ENCODE data around the gene MRPL22.
A peak's percentile ranks its signal among the peaks of the same experiment; 100 is the strongest.
"Not testable (repeated sequence)": the region's sequence is repeated elsewhere in the genome, so short reads cannot be mapped to it uniquely, and the experiment has no call there.

The MRPL22 gene

GRCh38 chr5:154940772-154941620, at the start of gene MRPL22:
Gene MRPL22 (plus strand): TSS chr5:154941073. CDS start chr5:154941111, 38 bp downstream.
- peaks cover 13% of the 10 kb centered on the region for H3K4me1 ChIP-seq
- H3K27me3 ChIP-seq (ENCODE audit: low read depth) = no peaks in the 10 kb centered on the region
- no peaks in the 10 kb centered on the region; the same call in 1 of the 2 replicates for H3K36me3 ChIP-seq (replicated peaks)
- DNase-seq (ENCODE audit: low spot score in 2 of 2) = peak; percentile 86 to 95
- no peaks in the 10 kb centered on the region for H3K9me3 ChIP-seq
- in situ Hi-C loops (cut with MboI; ENCODE audit: low sequenced_read_pairs) = no loop called here
- H3K4me3 ChIP-seq = peak within 1 kb of the TSS; percentile 75

GRCh38 chr5:154892369-154892771, 48.5 kb upstream of the MRPL22 start:
- in situ Hi-C loops (cut with MboI; ENCODE audit: low sequenced_read_pairs) = no loop called here
- H3K4me3 ChIP-seq = no peak overlapping the region
- H3K4me1 ChIP-seq = no peaks in the 10 kb centered on the region
- DNase-seq (ENCODE audit: low spot score in 2 of 2) = no peak
- no peaks in the 10 kb centered on the region for H3K27me3 ChIP-seq (ENCODE audit: low read depth)
- peaks cover 80% of the 10 kb centered on the region for H3K36me3 ChIP-seq (replicated peaks)
- H3K9me3 ChIP-seq = no peaks in the 10 kb centered on the region

GRCh38 chr5:154893381-154893780, 47.5 kb upstream of the MRPL22 start:
- H3K36me3 ChIP-seq (replicated peaks) = peaks cover 78% of the 10 kb centered on the region
- no peak overlapping the region for H3K4me3 ChIP-seq
- DNase-seq (ENCODE audit: low spot score in 2 of 2) = no peak
- H3K9me3 ChIP-seq = no peaks in the 10 kb centered on the region
- H3K4me1 ChIP-seq = no peaks in the 10 kb centered on the region
- in situ Hi-C loops (cut with MboI; ENCODE audit: low sequenced_read_pairs) = no loop called here
- H3K27me3 ChIP-seq (ENCODE audit: low read depth) = no peaks in the 10 kb centered on the region

- peaks cover 83% of the 10 kb centered on the region for H3K36me3 ChIP-seq (replicated peaks)
- no peaks in the 10 kb centered on the region for H3K4me1 ChIP-seq
- in situ Hi-C loops (cut with MboI; ENCODE audit: low sequenced_read_pairs) = no loop called here
Measured at GRCh38 chr5:154895606-154896561, 45.0 kb upstream of the MRPL22 start.

GRCh38 chr5:154896562-154897165, 44.2 kb upstream of the MRPL22 start:
- no peak for DNase-seq (ENCODE audit: low spot score in 2 of 2)
- in situ Hi-C loops (cut with MboI; ENCODE audit: low sequenced_read_pairs) = no loop called here
- peaks cover 82% of the 10 kb centered on the region for H3K36me3 ChIP-seq (replicated peaks)
- no peaks in the 10 kb centered on the region for H3K9me3 ChIP-seq
- no peaks in the 10 kb centered on the region for H3K27me3 ChIP-seq (ENCODE audit: low read depth)
- no peaks in the 10 kb centered on the region for H3K4me1 ChIP-seq
- no peak overlapping the region for H3K4me3 ChIP-seq

More at GRCh38 chr5:154895606-154896561, 45.0 kb upstream of the MRPL22 start:
- no peaks in the 10 kb centered on the region for H3K9me3 ChIP-seq
- no peak overlapping the region for H3K4me3 ChIP-seq
- DNase-seq (ENCODE audit: low spot score in 2 of 2) = no peak
- H3K27me3 ChIP-seq (ENCODE audit: low read depth) = no peaks in the 10 kb centered on the region

GRCh38 chr5:154898210-154898609, 42.7 kb upstream of the MRPL22 start:
- Histone ChIP-seq H3K4me1 (no peaks in the 10 kb centered on the region), H3K9me3 (no peaks in the 10 kb centered on the region), H3K27me3 (ENCODE audit: low read depth) (no peaks in the 10 kb centered on the region), H3K4me3 (no peak overlapping the region), H3K36me3 (replicated peaks) (peaks cover 82% of the 10 kb centered on the region)
- DNase-seq (ENCODE audit: low spot score in 2 of 2) = no peak
- in situ Hi-C loops (cut with MboI; ENCODE audit: low sequenced_read_pairs) = no loop called here

GRCh38 chr5:154899151-154899816, 41.6 kb upstream of the MRPL22 start:
- Histone ChIP-seq H3K36me3 (replicated peaks) (peaks cover 84% of the 10 kb centered on the region), H3K9me3 (no peaks in the 10 kb centered on the region), H3K4me3 (no peak overlapping the region), H3K4me1 (no peaks in the 10 kb centered on the region), H3K27me3 (ENCODE audit: low read depth) (no peaks in the 10 kb centered on the region)
- no peak for DNase-seq (ENCODE audit: low spot score in 2 of 2)
- in situ Hi-C loops (cut with MboI; ENCODE audit: low sequenced_read_pairs) = no loop called here

- H3K4me1 ChIP-seq = no peaks in the 10 kb centered on the region
Measured at GRCh38 chr5:154900066-154900465, 40.8 kb upstream of the MRPL22 start.

GRCh38 chr5:154901276-154901675, 39.6 kb upstream of the MRPL22 start:
- no peak for DNase-seq (ENCODE audit: low spot score in 2 of 2)
- no peak overlapping the region for H3K4me3 ChIP-seq
- no peaks in the 10 kb centered on the region for H3K27me3 ChIP-seq (ENCODE audit: low read depth)
- peaks cover 81% of the 10 kb centered on the region for H3K36me3 ChIP-seq (replicated peaks)
- in situ Hi-C loops (cut with MboI; ENCODE audit: low sequenced_read_pairs) = no loop called here
- H3K4me1 ChIP-seq = no peaks in the 10 kb centered on the region
- no peaks in the 10 kb centered on the region for H3K9me3 ChIP-seq

More at GRCh38 chr5:154900066-154900465, 40.8 kb upstream of the MRPL22 start:
- no peaks in the 10 kb centered on the region for H3K9me3 ChIP-seq
- in situ Hi-C loops (cut with MboI; ENCODE audit: low sequenced_read_pairs) = no loop called here
- no peak overlapping the region for H3K4me3 ChIP-seq
- DNase-seq (ENCODE audit: low spot score in 2 of 2) = no peak
- H3K36me3 ChIP-seq (replicated peaks) = peaks cover 85% of the 10 kb centered on the region
- H3K27me3 ChIP-seq (ENCODE audit: low read depth) = no peaks in the 10 kb centered on the region

- in situ Hi-C loops (cut with MboI; ENCODE audit: low sequenced_read_pairs) = no loop called here
- peaks cover 79% of the 10 kb centered on the region for H3K36me3 ChIP-seq (replicated peaks)
- H3K4me1 ChIP-seq = no peaks in the 10 kb centered on the region
- H3K27me3 ChIP-seq (ENCODE audit: low read depth) = no peaks in the 10 kb centered on the region
- H3K9me3 ChIP-seq = no peaks in the 10 kb centered on the region
- DNase-seq (ENCODE audit: low spot score in 2 of 2) = no peak
- no peak overlapping the region for H3K4me3 ChIP-seq
Measured at GRCh38 chr5:154901913-154902312, 39.0 kb upstream of the MRPL22 start.

GRCh38 chr5:154905601-154906000, 35.3 kb upstream of the MRPL22 start:
- in situ Hi-C loops (cut with MboI; ENCODE audit: low sequenced_read_pairs); DNase-seq (ENCODE audit: low spot score in 2 of 2); H3K9me3 ChIP-seq; H3K27me3 ChIP-seq (ENCODE audit: low read depth); H3K4me1 ChIP-seq; H3K4me3 ChIP-seq: not testable (repeated sequence)
- peaks cover 72% of the 10 kb centered on the region for H3K36me3 ChIP-seq (replicated peaks)

GRCh38 chr5:154916874-154917273, 24.0 kb upstream of the MRPL22 start:
- peaks cover 74% of the 10 kb centered on the region for H3K36me3 ChIP-seq (replicated peaks)
- H3K4me3 ChIP-seq = no peak overlapping the region
- no peak for DNase-seq (ENCODE audit: low spot score in 2 of 2)
- H3K9me3 ChIP-seq = no peaks in the 10 kb centered on the region
- in situ Hi-C loops (cut with MboI; ENCODE audit: low sequenced_read_pairs) = loop anchor here (10.0 kb wide), 1 partner anchor 112 kb away; no protein-coding TSS in a partner anchor
- no peaks in the 10 kb centered on the region for H3K4me1 ChIP-seq
- H3K27me3 ChIP-seq (ENCODE audit: low read depth) = no peaks in the 10 kb centered on the region

GRCh38 chr5:154917757-154918156, 23.1 kb upstream of the MRPL22 start:
- Histone ChIP-seq H3K27me3 (ENCODE audit: low read depth) (no peaks in the 10 kb centered on the region), H3K9me3 (no peaks in the 10 kb centered on the region), H3K36me3 (replicated peaks) (peaks cover 72% of the 10 kb centered on the region), H3K4me3 (no peak overlapping the region), H3K4me1 (no peaks in the 10 kb centered on the region)
- no peak for DNase-seq (ENCODE audit: low spot score in 2 of 2)
- in situ Hi-C loops (cut with MboI; ENCODE audit: low sequenced_read_pairs) = loop anchor here (10.0 kb wide), 1 partner anchor 113 kb away; no protein-coding TSS in a partner anchor
